Middle frontal gyrus (tissue), 1 donor: ENCODE results near the gene STK32C.
"Not testable (repeated sequence)": the region's sequence is repeated elsewhere in the genome, so short reads cannot be mapped to it uniquely, and the experiment has no call there.

Experiments
- DNase-seq: peaks from one replicate; pipeline ENCODE4 v3.0.0-alpha.2; 2015; ENCODE audit warnings: low spot score; ENCODE audit errors: extremely low spot score

STK32C gene

DNA sequence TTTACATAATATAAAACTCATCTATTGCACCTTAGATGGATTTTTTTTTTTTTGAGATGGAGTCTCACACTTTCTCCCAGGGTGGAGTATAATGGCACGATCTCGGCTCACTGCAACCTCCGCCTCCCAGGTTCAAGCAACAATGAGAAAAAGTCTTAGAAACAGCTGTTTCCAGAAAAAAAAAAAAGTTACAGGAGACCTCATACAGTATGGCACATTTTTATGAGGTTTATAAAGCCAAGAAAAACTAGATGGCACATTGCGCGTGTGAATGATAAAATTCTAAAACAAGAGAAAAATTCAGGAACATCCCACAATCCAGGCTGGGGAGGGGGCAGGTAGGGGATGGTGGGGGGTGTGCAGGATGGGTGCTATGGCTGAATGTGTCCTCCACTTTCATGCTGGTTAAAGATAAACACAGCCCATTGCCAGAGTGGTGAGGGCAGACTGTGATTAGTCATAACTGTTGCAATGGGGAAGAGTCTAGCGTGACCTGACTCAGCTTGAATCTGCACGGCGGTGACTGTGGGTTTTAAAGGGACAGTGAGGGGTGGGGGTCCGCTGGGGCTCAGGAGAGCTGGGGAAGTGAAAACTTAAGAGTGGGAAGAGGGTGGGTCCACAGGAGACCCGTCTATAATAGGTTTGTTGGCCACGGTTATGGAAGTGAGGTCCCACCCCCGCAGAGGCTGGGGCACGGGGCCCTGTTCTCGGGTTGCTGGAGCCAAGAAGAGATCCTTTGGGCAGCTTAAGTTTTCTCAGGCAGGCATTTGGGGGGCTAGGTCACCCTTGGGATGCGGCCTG, 12.3 kb upstream of the STK32C start:
- DNase-seq, result no peak

- DNase-seq, result not testable (repeated sequence)
Observed at GRCh38 chr10:132317477-132317876, 9.7 kb upstream of the STK32C start.

DNA sequence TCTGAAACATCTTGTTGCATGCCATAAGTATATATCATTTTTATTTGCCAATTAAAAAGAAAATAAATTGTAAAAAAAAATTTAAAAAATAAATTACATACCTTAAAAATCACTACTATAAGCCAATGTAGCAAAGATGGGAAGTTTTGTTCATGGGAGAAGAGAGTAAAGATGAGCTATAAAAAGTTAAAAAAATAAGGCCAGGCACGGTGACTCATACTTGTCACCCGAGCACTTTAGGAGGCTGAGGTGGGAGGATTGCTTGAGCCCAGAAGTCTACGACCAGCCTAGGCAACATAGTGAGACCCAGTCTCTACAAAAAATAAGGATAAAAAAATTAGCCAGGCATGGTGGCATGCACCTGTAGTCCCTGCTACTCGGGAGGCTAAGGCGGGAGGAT, 8.4 kb upstream of the STK32C start:
- no peak for DNase-seq

DNA sequence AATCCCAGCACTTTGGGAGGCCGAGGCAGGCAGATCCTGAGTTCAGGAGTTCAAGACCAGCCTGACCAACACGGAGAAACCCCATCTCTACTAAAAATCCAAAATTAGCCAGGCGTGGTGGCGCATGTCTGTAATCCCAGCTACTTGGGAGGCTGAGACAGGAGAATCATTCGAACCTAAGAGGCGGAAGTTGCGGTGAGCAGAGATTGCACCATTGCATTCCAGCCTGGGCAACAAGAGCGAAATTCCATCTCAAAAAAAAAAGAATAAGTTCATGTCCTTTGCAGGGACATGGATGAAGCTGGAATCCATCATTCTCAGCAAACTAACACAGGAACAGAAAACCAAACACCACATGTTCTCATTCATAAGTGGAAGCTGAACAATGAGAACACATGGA, 7.1 kb upstream of the STK32C start:
- DNase-seq, result not testable (repeated sequence)

DNA sequence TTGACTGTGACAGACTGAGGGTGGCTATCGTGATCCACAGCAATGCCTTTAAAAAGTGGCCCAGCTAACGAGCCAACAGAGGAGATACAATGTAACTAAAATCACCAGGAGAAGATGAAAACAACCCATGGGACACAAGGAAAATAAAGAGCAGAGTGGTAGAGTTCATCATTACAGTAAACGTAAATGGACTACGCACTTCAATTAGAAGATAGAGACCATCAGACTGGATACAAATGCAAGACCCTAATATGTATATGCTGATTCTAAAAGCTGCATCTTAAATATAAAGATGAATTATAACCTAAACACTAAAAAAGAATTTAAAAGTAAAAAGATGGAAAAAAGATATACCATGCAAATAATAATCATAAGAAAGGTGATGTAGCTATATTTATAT, 6.6 kb upstream of the STK32C start:
- no peak for DNase-seq

- no peak for DNase-seq
Observed at GRCh38 chr10:132313865-132314264, 6.1 kb upstream of the STK32C start.

DNA sequence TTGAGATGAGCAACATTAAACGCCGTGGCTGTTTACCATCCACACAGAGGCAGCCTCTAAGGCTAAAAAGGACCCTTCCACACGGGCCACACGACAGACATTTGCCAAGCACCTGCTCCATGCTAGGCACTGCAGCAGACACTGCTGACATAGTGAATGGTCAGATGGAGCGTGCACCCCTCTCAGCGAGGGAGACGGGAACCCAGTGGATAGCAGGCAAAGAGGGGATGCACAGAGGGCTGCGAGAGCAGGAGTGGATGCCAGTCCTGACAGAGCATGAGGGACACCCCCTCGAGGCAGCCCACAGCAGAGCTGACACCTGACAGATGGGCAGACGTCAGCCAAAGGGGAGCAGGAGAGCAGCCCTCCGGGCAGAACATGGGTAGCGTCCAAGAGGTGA, 5.6 kb upstream of the STK32C start:
- no peak for DNase-seq

- DNase-seq, result no peak
Observed at GRCh38 chr10:132311338-132311939, 3.7 kb upstream of the STK32C start.

- DNase-seq, result no peak
Observed at GRCh38 chr10:132310701-132311337, 3.1 kb upstream of the STK32C start.

- DNase-seq, result no peak
Observed at GRCh38 chr10:132309879-132310591, 2.3 kb upstream of the STK32C start.

- no peak for DNase-seq
Observed at GRCh38 chr10:132309471-132309865, 1.7 kb upstream of the STK32C start.

DNA sequence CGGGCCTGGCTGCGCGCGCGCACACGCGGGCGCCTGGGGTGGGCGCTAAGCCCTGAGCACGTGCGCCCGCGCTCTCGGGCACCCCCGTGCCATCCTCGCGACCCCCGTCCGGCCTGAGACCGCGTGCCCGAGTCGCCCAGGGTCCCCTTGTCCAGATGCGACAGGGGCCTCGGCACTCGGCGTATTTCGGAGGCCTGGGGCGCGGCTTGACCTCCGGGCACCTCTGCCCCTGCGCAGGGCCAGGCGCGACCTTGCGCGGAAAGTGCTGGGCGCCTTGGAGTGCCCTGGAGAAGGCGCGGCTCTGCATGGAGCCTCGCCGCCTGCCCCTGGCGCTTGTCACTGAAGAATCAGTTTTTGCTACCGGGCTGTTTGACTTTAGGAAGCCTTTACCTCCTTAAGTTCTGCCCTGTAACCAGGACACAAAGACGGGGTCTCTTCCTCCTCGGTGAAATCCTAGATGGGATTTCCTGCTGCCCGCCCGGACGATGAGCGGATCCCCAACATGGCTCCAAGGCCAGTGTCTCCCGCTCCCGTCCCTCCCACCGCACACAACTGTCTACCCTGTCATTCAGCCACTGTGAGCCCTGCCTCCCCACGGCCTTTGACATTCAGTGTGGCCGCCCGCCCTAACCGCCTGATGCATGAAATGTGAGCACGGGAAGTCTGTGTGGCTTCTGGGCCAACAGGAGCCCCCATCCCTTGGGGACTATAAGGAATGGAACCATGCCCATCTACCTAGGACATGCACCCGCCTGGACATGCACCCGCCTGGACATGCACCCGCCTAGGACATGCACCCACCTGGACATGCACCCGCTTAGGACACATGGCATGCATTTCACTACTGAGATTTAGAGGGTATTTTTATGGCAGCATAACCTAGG, 1.1 kb upstream of the STK32C start:
- no peak for DNase-seq

DNA sequence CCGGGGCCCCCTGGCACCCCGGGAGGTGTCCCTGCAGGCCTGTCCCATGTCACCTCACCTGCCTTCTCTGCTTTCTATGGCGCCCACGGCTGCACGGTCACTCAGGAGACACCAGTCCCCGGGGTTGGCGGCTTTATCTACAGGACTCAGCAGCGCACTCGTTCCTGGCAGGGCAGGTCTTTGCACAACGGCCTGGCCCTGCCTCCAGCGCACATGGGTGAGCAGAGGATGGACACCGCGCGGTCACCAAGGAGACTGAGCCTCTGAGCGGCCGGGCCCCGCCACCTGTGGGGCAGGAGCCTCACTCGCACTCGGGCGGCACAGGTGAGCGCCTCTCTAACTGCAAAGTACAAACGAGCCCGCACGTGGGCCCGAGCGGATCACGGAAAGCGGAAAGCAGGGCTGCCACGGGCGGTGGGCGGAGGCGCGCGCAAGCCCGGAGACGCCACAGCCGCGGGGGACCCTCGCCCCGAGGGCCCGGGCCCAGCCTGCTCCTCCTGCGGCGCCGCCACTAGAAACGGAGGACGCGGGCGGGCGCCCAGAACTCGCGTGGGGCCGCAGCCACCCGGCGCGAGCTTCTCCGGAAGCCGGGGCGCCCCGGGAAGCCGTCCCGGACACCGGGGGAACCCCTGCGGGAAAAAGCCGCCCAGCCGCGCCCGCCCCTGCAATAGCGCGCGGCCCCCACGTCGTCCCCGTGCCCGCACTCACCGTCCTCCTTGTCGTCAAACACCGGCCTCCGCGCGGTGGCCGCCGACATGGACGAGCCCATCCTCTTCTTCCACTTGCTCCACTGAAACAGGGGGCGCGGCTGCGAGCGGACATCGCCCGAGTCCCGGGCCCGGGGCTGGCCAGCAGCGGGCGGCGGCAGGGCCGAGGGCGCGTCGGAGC, 642 bp downstream of the STK32C start:
- no peak for DNase-seq

DNA sequence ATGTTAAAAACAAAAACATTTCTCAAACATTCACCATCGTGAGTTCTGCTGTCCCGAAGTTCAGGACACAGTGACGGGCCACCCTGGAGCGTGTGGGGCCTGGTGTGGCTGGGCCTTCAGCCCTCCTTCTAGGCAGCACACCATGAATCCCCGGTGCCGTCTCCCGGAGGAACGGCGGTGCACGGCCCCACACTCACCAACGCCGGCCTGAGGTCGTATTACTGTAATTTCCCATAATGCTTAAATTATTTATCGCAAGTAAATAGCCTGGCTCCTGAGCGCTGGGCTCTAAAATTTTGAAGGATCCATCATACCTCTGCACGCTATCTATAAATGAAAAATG, 1.4 kb downstream of the STK32C start:
- no peak for DNase-seq

- DNase-seq, result no peak
Observed at GRCh38 chr10:132305654-132306342, 2.0 kb downstream of the STK32C start.

- DNase-seq, result no peak
Observed at GRCh38 chr10:132304756-132305509, 2.8 kb downstream of the STK32C start.

DNA sequence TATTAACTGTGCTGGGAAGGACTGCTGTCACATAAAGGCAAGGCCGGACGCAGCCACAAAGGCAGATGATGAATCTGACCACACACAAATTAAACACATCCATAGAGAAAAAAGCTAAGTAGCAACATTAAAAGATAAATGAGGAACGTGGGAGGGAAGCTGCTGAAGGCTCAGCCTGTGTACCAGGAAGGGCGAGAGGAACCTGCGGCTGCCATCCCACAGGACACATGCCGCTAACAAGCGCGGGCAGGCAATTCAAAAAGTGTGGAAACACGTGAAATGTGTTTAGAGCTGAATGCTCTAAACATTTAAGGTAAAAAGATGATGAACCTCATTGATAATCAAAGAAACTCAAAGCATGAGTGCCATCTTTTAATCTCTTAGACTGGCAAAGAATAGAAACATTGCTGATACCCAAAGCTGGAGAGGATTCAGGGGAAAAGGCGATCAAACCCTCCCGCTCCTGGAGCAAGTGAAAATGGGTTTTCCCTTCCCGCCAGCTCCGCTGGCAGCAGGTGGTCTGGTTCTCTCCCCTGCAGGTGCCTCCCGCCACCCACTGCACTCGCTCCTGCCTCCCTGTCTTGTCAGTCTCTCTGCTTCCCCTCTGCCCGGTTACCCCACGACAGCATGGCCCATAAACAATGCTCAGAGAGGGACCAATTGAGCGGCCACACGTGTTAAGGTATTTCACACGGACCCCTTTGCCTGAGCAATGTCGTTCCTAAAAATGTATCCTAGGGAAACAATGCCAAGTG, 4.2 kb downstream of the STK32C start:
- DNase-seq, result no peak
